Liver (tissue), 3 donors: ENCODE measurements around the gene MYL12B.

Experiments used
- TAF1 ChIP-seq: conservative IDR thresholded peaks from 2 replicates; pipeline ENCODE4 v1.6.1; 2016; ENCODE audit warnings: antibody characterized with exemption, mild to moderate bottlenecking
- TF ChIP-seq, protein P1 (sequence below): fragments of 150-350 bp; IDR thresholded peaks from 2 replicates; pipeline ENCODE4 v1.5.1; 2017; ENCODE audit warnings: improper control_type of control experiment, low read depth, low read length; ENCODE audit not compliant: missing input control
- donor health status: healthy.
- donor health status: healthy.

GRCh38 chr18:3269241-3269913 lies 7.4 kb downstream of the MYL12B start:
- TF ChIP-seq, protein P1, sequence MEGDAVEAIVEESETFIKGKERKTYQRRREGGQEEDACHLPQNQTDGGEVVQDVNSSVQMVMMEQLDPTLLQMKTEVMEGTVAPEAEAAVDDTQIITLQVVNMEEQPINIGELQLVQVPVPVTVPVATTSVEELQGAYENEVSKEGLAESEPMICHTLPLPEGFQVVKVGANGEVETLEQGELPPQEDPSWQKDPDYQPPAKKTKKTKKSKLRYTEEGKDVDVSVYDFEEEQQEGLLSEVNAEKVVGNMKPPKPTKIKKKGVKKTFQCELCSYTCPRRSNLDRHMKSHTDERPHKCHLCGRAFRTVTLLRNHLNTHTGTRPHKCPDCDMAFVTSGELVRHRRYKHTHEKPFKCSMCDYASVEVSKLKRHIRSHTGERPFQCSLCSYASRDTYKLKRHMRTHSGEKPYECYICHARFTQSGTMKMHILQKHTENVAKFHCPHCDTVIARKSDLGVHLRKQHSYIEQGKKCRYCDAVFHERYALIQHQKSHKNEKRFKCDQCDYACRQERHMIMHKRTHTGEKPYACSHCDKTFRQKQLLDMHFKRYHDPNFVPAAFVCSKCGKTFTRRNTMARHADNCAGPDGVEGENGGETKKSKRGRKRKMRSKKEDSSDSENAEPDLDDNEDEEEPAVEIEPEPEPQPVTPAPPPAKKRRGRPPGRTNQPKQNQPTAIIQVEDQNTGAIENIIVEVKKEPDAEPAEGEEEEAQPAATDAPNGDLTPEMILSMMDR: no peak
- TF ChIP-seq TAF1: no peak
